Right lobe of liver (tissue), 6 donors: ENCODE data around the gene LIPE. TPM values are rescaled to one million over a fixed set of nuclear protein-coding genes. Genes with fewer than 3 reads are reported as not detected.

Experiments
- ATAC-seq, 4 donors: fragments of 200-7000 bp; cut with Tn5 transposase; one replicate each; pipeline ENCODE4 v1.9.1; 2020; ENCODE audit warnings: mild to moderate bottlenecking in 4 of 4, moderate library complexity in 4 of 4
- DNase-seq, 3 donors: peaks; one replicate each; pipeline ENCODE4 v3.0.0-alpha.2; 2020
- H3K27ac ChIP-seq, 3 donors: fragments of 200-600 bp; one replicate each; pipeline ENCODE4 v1.8.0; 2022
- H3K27me3 ChIP-seq, 2 donors: fragments of 200-600 bp; one replicate each; pipeline ENCODE4 v1.8.0; 2022
- H3K36me3 ChIP-seq, 4 donors: fragments of 200-600 bp; sonication (generic) in 1 of 4; one replicate each; pipeline versions ENCODE4 v1.5.1 to v1.8.0; 2017 to 2022; ENCODE audit warnings: control low read depth in 1 of 4
- H3K4me1 ChIP-seq, 4 donors: fragments of 200-600 bp; sonication (generic) in 1 of 4; one replicate each; pipeline versions ENCODE4 v1.5.1 to v1.8.0; 2017 to 2022; ENCODE audit warnings: control low read depth in 1 of 4
- H3K4me3 ChIP-seq, 3 donors: fragments of 200-600 bp; one replicate each; pipeline ENCODE4 v1.8.0; 2022
- H3K9me3 ChIP-seq, 4 donors: fragments of 200-600 bp; sonication (generic) in 1 of 4; one replicate each; pipeline versions ENCODE4 v1.5.1 to v1.8.0; 2017 to 2022; ENCODE audit warnings: control low read depth in 1 of 4
- POLR2A ChIP-seq: fragments of 450-650 bp; IDR thresholded peaks from one replicate; pipeline ENCODE4 v1.6.1; 2017; ENCODE audit warnings: antibody characterized with exemption, mild to moderate bottlenecking
- WGBS: methylation state at CpG from one replicate; pipeline ENCODE4 v1.1.6; 2018; ENCODE audit warnings: low coverage, low lambda C conversion rate; ENCODE audit not compliant: insufficient coverage; ENCODE audit errors: missing lambda C conversion rate; 5-methylcytosine and 5-hydroxymethylcytosine counted together
- intact Hi-C, 2 donors: fragments of 100-400 bp; cut with DNase I; formaldehyde crosslinking; loops; one replicate each; pipeline versions ENCODE4 v1.11.2 to v1.14.1; 2022
- total RNA-seq, 6 experiments: library from RNA; depleted of rRNA in 2 of 6; stranded (reverse); fragments of >200 nt in 2 of 6; fragmentation: NEBNext Ultra II Directional in 3 of 6; extraction: Animal tissue kit (Norgen Biotek cat#: 25700) in 3 of 6; gene quantifications; one replicate each; pipeline versions ENCODE4 v1.1.0 to v1.2.4, GENCODE V29; 2016 to 2023
- TF ChIP-seq, protein P1 (sequence below), 4 donors: fragments of 200-600 bp in 3 of 4; fragments of 450-650 bp in 1 of 4; IDR thresholded peaks; one replicate each; pipeline versions ENCODE4 v1.5.1 to v1.8.0; 2016 to 2022; ENCODE audit warnings: antibody characterized with exemption in 4 of 4, mild to moderate bottlenecking in 2 of 4
- donor health status: DM: no; HTN: yes; CAD: no.
- donor health status: DM: no; HTN: no; CAD: no.
- donor health status: DM: no; HTN: no; CAD: no.
- donor health status: DM: no; HTN: yes; CAD: no.
- donor health status: DM: no; HTN: yes; CAD: no.

LIPE gene
- total RNA-seq, 6 experiments from 2014 or later, result 0.87 to 2.5 (median 1.8) TPM

DNA sequence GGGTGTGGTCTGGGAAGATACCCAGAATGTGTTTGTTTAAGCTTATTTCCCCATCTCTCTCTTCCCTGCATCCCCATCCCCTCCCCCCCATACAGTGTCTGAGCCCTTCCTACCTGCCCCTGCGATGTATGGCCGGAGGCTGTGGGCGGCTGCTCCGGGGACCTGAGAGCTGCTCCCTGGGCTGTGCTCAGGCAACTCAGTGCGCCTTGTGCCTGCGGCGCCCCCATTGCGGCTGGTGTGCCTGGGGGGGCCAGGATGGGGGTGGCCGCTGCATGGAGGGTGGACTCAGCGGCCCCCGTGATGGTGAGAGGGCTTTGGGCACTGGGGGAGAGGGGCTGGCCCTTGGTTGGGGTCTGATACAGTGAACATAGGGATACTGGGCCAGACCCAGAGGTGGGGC, 58.8 kb downstream of the LIPE start:
- no peaks in the 10 kb centered on the region for H3K4me1 ChIP-seq
- no peak overlapping the region for H3K4me3 ChIP-seq
- H3K27ac ChIP-seq, result no peak overlapping the region
- whole genome bisulfite sequencing, result 92% methylated on average over 8 of the region's 11 CpGs
- peaks cover 0 to 5% (median 0%) of the 10 kb centered on the region in 4 donors for H3K36me3 ChIP-seq
- ATAC-seq, result no peak
- H3K27me3 ChIP-seq, result no peaks in the 10 kb centered on the region
- DNase-seq, result no peak
- TF ChIP-seq POLR2A, result no peak
- TF ChIP-seq, protein P1, sequence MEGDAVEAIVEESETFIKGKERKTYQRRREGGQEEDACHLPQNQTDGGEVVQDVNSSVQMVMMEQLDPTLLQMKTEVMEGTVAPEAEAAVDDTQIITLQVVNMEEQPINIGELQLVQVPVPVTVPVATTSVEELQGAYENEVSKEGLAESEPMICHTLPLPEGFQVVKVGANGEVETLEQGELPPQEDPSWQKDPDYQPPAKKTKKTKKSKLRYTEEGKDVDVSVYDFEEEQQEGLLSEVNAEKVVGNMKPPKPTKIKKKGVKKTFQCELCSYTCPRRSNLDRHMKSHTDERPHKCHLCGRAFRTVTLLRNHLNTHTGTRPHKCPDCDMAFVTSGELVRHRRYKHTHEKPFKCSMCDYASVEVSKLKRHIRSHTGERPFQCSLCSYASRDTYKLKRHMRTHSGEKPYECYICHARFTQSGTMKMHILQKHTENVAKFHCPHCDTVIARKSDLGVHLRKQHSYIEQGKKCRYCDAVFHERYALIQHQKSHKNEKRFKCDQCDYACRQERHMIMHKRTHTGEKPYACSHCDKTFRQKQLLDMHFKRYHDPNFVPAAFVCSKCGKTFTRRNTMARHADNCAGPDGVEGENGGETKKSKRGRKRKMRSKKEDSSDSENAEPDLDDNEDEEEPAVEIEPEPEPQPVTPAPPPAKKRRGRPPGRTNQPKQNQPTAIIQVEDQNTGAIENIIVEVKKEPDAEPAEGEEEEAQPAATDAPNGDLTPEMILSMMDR (IDR thresholded peaks at IDR 0.05), result no peak
- intact Hi-C loops, result no loop called here
- H3K9me3 ChIP-seq, result peaks cover 0 to 5% (median 0%) of the 10 kb centered on the region in 4 donors

DNA sequence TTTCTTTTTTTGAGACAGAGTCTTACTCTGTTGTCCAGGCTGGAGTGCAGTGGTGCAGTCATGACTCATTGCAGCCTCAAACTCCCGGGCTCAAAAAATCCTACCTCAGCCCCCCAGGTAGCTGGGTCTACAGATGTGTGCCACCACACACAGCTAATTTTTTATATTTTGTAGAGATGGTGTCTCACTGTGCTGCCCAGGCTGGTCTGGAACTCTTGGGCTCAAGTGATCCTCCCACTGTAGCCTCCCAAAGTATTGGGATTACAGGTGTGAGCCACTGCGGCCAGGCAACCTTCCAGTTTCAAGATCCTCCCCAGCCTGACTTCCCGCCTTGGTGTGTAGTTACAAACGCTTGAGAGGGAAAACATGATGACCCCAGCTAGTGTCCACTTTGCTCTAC, 59.3 kb downstream of the LIPE start:
- Histone ChIP-seq H3K27ac (no peak overlapping the region), H3K36me3 (peaks cover 0 to 7% (median 0%) of the 10 kb centered on the region in 4 donors), H3K4me1 (no peaks in the 10 kb centered on the region), H3K4me3 (no peak overlapping the region), H3K9me3 (peaks cover 0 to 5% (median 0%) of the 10 kb centered on the region in 4 donors), H3K27me3 (no peaks in the 10 kb centered on the region)
- DNase-seq (no peak), ATAC-seq (no peak)
- no peak for TF ChIP-seq POLR2A
- TF ChIP-seq, protein P1 (IDR thresholded peaks at IDR 0.05), result no peak
- intact Hi-C loops, result no loop called here
- 88% methylated on average over 4 of the region's 4 CpGs for WGBS

DNA sequence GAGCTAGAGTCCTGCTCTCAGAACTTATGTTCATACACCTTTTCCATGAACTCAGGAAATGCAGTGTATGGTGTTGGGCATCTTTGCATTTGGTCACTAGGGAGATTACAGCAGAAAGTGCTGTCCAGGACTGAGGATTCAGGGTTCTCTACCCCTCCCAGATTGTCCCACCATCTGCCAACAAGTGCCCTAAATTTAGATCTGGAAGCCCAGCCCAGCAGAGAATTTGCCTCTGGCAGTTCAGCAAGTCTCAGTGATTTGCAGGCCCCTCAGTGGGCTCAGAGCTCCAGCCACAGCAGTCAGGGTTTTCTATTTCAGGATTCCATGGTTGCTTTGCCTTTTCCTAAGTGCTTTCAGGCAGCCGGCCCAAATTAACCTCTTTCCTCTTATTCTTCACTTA, 60.5 kb downstream of the LIPE start:
- intact Hi-C loops, result no loop called here
- Histone ChIP-seq H3K4me3 (no peak overlapping the region), H3K27me3 (no peaks in the 10 kb centered on the region), H3K36me3 (peaks cover 0 to 4% (median 0%) of the 10 kb centered on the region in 4 donors), H3K27ac (no peak overlapping the region), H3K9me3 (peaks cover 0 to 5% (median 0%) of the 10 kb centered on the region in 4 donors), H3K4me1 (no peaks in the 10 kb centered on the region)
- ATAC-seq (no peak), DNase-seq (no peak)
- TF ChIP-seq, protein P1 (IDR thresholded peaks at IDR 0.05), result no peak
- TF ChIP-seq POLR2A, result no peak
- WGBS, result 82% methylated on average over 1 of the region's 1 CpG

DNA sequence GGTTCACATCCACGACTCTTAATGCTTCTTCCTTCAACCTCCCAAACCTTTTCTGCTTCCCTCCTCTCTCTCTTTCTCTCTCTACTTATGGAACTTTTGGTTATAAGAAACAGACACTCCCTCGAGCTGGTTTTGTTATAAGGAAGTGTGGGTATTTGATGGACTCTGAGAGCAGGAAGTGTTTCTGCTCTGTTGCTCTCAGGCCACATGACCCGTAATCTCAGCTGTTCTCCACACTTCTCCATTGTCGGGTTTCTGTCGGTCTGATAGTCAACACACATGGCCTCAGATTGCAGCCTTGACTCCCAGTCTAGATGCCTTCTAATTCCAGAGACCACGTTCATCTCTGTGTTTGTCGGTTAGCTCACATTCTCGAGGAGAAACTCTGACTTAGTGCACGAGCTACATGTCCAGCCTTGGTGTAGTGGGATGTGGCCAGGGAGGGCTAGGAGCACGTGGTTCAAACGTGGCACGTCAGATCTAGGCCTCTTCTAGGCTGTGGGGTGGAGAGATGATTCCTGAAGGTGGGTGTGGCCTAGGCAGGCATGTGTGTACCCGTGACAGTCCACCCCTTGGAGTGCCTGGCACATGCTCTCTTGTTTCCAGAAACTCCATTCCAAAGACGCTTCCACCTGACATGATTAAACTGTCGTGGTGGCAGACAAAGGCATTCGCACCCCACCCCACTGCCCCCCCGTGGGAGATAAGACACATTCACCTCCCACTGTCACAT, 63.4 kb downstream of the LIPE start:
- 79% methylated on average over 12 of the region's 17 CpGs for WGBS
- TF ChIP-seq, protein P1 (IDR thresholded peaks at IDR 0.05), result no peak
- TF ChIP-seq POLR2A, result no peak
- DNase-seq (no peak), ATAC-seq (peak in 3 of 4 donors; percentile 9 to 57 (median 47))
- Histone ChIP-seq H3K36me3 (peaks cover 0 to 4% (median 0%) of the 10 kb centered on the region in 4 donors), H3K27ac (no peak overlapping the region), H3K9me3 (peaks cover 0 to 5% (median 0%) of the 10 kb centered on the region in 4 donors), H3K27me3 (no peaks in the 10 kb centered on the region), H3K4me1 (no peaks in the 10 kb centered on the region), H3K4me3 (no peak overlapping the region)
- intact Hi-C loops, result no loop called here
